Esophagus muscularis mucosa (tissue), 3 donors: Measurements from ENCODE around the gene CCNY.

Experiments used
- POLR2A ChIP-seq: fragments of 450-650 bp; IDR thresholded peaks from one replicate; pipeline ENCODE4 v1.6.1; 2017; ENCODE audit warnings: antibody characterized with exemption, moderate library complexity, mild to moderate bottlenecking, low read depth
- POLR2AphosphoS5 ChIP-seq, 2 donors: sonication (generic); formaldehyde crosslinking; IDR thresholded peaks; one replicate each; pipeline ENCODE4 v1.6.1; 2017; ENCODE audit warnings: antibody characterized with exemption in 2 of 2
- TF ChIP-seq, protein P1 (sequence below), 3 experiments: fragments of 200-600 bp in 2 of 3; fragments of 450-650 bp in 1 of 3; sonication (generic) in 2 of 3; IDR thresholded peaks; one replicate each; pipeline ENCODE4 v1.5.1; 2017 to 2019; ENCODE audit warnings: antibody characterized with exemption in 3 of 3, mild to moderate bottlenecking in 2 of 3, moderate library complexity in 1 of 3

- TF ChIP-seq, protein P1, sequence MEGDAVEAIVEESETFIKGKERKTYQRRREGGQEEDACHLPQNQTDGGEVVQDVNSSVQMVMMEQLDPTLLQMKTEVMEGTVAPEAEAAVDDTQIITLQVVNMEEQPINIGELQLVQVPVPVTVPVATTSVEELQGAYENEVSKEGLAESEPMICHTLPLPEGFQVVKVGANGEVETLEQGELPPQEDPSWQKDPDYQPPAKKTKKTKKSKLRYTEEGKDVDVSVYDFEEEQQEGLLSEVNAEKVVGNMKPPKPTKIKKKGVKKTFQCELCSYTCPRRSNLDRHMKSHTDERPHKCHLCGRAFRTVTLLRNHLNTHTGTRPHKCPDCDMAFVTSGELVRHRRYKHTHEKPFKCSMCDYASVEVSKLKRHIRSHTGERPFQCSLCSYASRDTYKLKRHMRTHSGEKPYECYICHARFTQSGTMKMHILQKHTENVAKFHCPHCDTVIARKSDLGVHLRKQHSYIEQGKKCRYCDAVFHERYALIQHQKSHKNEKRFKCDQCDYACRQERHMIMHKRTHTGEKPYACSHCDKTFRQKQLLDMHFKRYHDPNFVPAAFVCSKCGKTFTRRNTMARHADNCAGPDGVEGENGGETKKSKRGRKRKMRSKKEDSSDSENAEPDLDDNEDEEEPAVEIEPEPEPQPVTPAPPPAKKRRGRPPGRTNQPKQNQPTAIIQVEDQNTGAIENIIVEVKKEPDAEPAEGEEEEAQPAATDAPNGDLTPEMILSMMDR (IDR thresholded peaks at IDR 0.05), result no peak
- TF ChIP-seq POLR2A (no peak), POLR2AphosphoS5 (IDR thresholded peaks at IDR 0.05) (no peak)
Observed at GRCh38 chr10:35415505-35415904, 79.2 kb downstream of the CCNY start.
